Measurements from ENCODE around the gene PEX5.
"Not testable (repeated sequence)": the region's sequence is repeated elsewhere in the genome, so short reads cannot be mapped to it uniquely, and the experiment has no call there.

PEX5 gene

GRCh38 chr12:7161327-7161726, 28.2 kb upstream of the PEX5 start:
- no peak for DNase-seq

- no peak for DNase-seq
Observed at GRCh38 chr12:7161811-7162210, 27.7 kb upstream of the PEX5 start.

DNA sequence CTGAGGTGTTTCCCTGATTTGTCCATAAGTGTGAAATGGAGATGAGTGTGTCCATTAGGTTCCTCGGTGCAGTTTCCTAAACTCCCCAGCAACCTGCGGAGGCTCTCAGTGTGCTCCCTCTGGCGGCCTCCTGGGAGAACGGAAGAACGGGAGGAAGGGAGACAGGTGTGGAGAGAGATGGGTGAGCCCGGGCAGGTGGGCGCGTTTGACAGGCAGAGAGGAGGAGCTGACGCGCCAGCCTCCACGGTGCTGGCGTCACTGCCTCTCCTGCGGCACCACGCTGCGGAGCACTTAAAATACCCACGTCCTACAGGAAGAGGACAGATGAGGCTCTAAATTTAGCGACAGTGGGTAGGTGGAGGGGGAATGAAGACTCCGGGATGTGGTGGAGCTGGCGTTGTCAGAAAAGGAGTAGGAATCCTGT, 26.8 kb upstream of the PEX5 start:
- peak; percentile 54 for DNase-seq

DNA sequence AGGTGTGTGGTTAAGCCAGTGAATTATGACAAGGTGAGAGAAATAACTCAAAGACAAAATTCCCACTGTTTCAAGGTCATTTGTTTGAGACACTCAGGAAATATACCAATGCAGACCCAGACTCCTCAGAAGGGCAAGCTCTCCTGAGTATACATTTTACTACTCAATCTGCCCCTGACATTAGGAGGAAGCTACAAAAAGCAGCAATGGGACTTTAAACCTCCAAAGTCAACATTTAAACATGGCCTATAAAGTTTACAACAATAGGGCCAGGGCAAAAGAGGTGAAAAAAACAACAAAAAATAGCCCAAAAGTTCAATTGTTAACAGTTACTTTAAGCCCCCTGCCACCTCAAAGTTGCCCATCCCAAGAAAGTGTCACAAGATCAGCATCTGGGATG, 19.5 kb upstream of the PEX5 start:
- DNase-seq = no peak

- no peak for DNase-seq
Observed at GRCh38 chr12:7171854-7172253, 17.6 kb upstream of the PEX5 start.

GRCh38 chr12:7175493-7175892, 14.0 kb upstream of the PEX5 start:
- DNase-seq = no peak

DNA sequence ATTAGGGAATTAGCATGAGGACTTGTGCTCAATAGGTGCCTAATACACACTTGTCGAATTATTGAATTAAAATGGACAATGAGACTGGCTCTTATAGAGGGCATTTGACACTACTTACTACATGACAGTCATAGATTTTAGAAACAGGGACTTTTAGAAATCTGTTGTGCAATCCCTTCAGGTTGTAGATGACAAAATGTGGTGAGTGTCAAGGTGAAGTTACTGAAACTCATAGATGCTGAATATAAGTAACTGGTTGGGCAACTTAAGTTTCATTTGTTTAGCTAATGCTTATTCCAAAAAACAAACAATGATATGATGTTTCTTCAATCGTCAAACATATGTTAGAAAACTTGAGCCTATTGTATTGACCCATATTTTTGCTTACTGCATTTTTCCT, 12.9 kb upstream of the PEX5 start:
- no peak for DNase-seq

- DNase-seq = no peak
Observed at GRCh38 chr12:7178481-7178880, 11.0 kb upstream of the PEX5 start.

DNA sequence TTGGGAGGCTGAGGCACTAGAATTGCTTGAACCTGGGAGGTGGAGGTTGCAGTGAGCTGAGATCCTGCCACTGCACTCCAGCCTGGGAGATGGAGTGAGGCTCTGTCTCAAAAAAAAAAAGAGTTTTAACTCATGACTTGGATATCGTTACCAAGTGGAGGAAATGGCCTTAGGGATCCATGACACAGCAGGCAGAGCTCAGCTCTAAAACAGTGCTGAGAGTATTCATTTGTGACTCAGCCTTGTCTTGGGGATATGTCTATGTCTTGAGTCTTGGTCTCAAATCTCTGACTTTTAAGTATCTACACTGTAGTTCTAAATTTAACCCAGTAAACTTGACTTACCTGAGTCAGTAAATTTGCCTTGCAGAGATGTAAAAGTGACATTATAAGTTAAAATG, 8.8 kb upstream of the PEX5 start:
- no peak for DNase-seq

- not testable (repeated sequence) for DNase-seq
Observed at GRCh38 chr12:7186058-7186457, 3.4 kb upstream of the PEX5 start.

DNA sequence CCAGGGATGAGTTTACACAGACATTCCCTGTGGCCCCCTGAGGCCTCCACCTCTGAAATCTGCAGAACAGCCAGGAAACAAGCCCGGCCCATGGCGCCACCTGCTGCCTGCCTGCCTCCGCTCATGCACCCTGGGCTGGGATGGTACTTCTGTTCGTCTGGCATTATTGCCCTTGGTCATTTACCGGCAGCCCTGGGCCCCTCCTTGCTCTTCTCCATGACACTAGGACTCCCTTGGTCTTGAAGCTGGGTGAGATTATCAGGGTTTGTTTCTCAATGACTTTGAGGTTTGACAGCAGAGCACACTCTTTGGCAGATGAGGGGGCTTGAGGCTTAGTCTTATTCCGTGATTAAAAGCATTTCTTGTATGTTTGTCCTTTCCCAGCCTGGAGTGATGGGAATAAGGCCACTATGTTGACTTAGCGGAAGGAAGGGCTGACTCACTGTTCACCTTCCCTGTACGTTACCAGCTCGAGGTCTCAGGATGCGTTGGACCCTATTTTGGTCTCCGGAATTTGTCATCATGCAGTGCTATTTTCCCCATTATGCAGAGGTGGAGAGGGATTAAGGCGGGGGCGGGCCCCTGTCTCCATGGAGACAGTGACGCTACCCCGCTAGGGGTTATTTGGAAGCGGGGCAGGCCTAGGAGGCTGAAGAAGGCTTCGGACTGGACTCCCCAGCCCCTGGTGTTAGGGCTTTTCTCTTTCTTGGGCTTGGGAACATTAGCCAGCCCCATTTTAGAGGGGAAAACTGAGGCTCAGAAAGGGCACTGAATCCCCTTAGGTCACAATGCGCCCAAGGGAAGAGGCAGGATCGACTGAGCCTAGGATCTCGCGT, 706 bp upstream of the PEX5 start:
- DNase-seq = peak; percentile 67

DNA sequence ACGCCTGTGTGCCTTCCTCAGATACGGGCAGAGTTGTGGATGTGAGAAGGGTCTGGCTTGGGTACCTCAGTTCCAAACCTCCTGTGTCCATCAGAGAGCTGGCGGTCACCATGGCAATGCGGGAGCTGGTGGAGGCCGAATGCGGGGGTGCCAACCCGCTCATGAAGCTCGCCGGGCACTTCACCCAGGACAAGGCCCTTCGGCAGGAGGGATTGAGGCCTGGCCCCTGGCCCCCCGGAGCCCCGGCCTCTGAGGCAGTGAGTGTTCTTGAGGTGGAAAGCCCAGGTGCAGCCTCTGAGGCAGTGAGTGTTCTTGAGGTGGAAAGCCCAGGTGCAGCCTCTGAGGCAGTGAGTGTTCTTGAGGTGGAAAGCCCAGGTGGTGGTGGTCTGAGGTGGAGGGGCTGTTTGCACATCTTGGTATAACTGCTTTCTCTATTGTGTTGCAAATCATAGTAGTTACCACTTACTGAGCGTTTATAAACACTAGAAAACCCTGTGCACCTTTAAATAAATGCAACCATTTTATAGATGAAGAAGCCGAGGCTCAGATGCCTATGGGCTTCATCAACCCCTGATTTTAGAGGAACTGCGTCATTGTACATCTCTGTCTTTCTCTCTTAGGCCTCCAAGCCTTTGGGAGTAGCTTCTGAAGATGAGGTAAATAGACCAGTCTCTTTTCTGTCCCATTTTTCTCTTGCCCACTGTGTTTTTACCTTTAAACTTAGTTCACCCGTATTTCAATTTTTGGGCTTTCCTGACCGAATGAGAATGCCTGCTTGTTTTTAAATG, 976 bp downstream of the PEX5 start:
- DNase-seq = peak; percentile 27

DNA sequence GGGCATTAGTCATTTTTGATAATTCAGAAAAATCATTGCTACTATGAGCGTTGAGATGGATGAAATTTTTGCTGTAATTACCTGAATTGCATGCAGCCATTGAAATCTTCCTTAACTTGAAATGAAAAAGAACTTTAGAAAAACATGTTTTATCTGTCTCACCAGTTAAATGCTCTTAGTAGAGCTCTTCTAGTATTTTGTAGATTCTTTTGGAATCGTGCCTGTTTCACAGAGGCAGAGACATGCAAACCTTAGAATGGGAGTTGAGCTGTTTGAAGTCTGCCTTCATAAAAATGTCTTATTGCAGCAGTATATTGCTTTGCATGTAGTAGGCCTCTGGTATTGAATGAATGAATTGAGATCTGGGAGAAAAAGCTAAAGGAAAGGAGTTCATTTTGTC, 4.2 kb downstream of the PEX5 start:
- DNase-seq = no peak

- no peak for DNase-seq
Observed at GRCh38 chr12:7197841-7198240, 8.4 kb downstream of the PEX5 start.

GRCh38 chr12:7203109-7203508, 13.6 kb downstream of the PEX5 start:
- DNase-seq = no peak

DNA sequence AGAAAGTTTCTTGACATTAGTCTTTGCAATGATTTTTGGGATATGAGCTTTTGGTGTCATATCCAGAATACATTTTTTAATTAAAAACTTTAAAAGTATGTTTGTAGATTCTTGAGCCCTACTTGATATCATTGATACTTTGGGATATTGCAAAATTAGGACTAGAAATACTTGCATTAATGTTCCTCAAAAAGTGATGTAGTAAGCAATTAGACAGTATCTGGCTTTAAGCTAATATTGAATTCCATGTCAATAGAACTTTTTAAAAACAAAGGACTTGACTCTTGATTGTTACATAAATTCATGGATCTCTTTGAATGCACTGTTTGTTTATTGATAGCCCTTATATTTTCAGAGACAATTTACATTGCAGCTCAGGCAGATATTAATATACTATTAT, 15.6 kb downstream of the PEX5 start:
- DNase-seq = no peak

DNA sequence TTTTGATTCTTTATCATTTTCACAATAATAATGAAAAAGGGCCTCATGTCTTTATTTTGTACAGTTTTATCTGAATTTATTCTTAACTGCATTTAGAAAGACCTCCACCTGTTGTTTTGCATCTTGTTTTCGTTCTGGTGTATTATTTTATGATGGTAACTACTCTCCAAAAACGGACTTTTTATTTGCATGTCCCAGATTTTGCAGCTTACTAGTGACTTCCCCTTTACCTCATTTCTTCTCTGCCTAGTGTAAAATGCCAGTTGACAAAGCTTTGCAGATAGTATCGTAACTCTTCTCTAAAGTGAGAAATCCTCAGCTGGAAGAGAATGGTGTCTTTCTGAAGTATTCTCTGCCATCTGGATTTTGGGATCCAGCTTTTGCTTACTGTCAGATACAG, 17.2 kb downstream of the PEX5 start:
- no peak for DNase-seq

DNA sequence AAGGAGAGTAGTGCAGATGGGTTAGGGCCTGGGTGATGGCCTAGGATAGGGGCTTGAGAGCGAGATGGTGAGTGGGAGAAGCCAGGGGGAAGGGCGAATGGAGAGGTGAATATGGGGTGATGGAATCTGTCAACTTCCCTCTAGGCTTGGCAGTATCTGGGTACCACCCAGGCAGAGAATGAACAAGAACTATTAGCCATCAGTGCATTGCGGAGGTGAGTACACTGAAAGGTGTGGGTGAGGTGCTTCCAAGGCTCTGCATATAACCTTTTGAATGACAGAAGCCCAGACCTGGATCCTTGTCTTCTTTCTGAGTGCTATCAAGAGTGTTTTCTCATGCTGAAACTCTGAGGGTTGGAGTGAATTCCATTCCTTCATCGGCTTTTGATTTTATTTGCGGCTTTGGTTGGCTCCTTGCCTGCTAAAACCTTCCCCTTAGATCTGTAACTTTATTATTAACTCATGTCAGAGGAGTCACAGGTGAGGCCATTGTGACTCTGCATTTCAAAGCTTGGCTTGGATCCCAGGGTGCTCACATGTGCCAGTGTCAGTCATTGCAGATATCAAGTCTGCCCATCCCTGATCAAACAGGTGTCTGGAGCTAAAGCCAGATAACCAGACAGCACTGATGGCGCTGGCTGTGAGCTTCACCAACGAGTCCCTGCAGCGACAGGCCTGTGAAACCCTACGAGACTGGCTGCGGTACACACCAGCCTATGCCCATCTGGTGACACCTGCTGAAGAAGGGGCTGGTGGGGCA, 18.6 kb downstream of the PEX5 start:
- no peak for DNase-seq

- DNase-seq = no peak
Observed at GRCh38 chr12:7209958-7210357, 20.5 kb downstream of the PEX5 start.

GRCh38 chr12:7210642-7211151, 21.2 kb downstream of the PEX5 start:
- DNase-seq = no peak

DNA sequence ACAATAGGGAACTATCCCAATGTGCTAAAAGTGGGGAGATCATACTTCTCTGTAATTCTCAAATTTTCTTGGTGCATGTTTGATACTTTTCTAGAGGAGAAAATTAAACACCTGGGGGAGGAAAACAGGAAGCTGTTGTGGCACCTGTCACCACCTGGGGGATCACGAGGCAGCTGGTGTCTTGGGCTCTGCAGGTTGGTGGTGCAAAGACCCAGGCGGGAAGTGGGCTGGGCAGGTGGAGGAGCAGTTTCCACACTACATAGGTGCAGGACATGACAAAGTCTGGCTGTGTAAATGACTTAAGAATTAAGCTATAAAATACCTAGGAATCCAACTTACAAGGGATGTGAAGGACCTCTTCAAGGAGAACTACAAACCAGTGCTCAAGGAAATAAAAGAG, 23.2 kb downstream of the PEX5 start:
- no peak for DNase-seq

DNA sequence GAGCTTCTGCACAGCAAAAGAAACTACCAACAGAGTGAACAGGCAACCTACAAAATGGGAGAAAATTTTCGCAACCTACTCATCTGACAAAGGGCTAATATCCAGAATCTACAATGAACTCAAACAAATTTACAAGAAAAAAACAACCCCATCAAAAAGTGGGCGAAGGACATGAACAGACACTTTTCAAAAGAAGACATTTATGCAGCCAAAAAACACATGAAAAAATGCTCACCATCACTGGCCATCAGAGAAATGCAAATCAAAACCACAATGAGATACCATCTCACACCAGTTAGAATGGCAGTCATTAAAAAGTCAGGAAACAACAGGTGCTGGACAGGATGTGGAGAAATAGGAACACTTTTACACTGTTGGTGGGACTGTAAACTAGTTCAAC, 24.3 kb downstream of the PEX5 start:
- not testable (repeated sequence) for DNase-seq

- DNase-seq = no peak
Observed at GRCh38 chr12:7217475-7218069, 28.1 kb downstream of the PEX5 start.

Data from RPMI8226 (cell line).